HG03520 (cell line): ENCODE data around the gene RAB3B.
"Not testable (repeated sequence)": the region's sequence is repeated elsewhere in the genome, so short reads cannot be mapped to it uniquely, and the experiment has no call there.

Experiments
- ATAC-seq: cut with Tn5 transposase; IDR thresholded peaks from one replicate; pipeline ENCODE4 v1.9.1; 2021; ENCODE audit warnings: mild to moderate bottlenecking, moderate library complexity; ENCODE audit not compliant: unreplicated experiment

The RAB3B gene

GRCh38 chr1:51989582-51990477, 670 bp downstream of the RAB3B start:
- no peak for ATAC-seq

DNA sequence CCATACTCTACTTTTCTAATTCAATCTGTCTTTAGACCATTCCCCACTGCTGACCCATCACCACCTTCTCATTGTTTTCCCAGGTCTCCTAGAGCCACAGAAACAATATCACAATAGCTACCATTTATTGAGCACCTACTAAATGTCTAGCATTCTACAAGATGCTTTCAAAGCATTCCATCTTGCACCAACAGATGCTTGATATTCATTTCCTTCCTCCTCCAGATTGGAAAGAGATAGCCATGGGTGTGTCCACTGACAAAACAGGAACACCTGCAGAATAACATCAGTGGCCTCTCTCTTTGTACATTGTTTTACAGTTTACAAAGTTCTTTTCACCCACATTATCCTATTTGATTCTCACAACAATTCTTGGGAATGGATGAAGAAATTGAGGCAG, 2.2 kb downstream of the RAB3B start:
- ATAC-seq: no peak

DNA sequence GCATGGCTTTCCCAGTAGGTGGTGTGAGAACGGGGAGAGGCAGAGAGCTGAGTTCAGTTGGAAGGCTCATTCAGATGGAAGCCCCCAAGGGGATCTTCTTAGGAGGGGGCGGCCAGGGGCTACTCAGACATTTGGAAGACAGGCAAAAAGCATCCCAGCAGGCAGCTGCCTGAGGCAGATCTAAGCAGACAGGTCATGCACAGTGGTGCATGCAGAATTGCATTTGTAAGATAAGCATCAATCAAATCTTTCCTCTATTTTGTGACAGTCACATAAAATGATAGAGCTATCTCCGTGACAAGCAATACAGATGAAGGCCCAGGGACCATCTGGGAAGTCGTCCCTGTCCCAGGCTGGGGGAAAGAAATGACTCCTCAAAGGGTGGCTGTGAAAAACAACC, 3.8 kb downstream of the RAB3B start:
- ATAC-seq: no peak

- ATAC-seq: no peak
Observed at GRCh38 chr1:51982161-51982560, 8.3 kb downstream of the RAB3B start.

DNA sequence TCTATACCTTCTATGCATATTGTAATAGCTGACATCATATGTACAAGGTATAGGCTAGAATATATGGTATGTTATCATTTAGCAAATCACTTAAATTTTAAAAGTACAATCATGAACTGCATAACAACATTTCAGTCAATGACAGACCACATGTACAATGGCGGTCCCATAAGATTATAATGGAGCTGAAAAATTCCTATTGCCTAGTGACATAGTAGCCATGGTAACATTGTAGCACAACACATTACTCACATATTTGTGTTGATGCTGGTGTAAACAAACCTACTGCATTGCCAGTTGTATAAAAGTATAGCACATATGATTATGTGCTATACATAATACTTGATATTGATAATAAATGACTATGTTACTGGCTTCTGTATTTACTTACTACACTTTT, 8.9 kb downstream of the RAB3B start:
- ATAC-seq: no peak

- no peak for ATAC-seq
Observed at GRCh38 chr1:51978099-51978498, 12.4 kb downstream of the RAB3B start.

- no peak for ATAC-seq
Observed at GRCh38 chr1:51976846-51977602, 13.5 kb downstream of the RAB3B start.

DNA sequence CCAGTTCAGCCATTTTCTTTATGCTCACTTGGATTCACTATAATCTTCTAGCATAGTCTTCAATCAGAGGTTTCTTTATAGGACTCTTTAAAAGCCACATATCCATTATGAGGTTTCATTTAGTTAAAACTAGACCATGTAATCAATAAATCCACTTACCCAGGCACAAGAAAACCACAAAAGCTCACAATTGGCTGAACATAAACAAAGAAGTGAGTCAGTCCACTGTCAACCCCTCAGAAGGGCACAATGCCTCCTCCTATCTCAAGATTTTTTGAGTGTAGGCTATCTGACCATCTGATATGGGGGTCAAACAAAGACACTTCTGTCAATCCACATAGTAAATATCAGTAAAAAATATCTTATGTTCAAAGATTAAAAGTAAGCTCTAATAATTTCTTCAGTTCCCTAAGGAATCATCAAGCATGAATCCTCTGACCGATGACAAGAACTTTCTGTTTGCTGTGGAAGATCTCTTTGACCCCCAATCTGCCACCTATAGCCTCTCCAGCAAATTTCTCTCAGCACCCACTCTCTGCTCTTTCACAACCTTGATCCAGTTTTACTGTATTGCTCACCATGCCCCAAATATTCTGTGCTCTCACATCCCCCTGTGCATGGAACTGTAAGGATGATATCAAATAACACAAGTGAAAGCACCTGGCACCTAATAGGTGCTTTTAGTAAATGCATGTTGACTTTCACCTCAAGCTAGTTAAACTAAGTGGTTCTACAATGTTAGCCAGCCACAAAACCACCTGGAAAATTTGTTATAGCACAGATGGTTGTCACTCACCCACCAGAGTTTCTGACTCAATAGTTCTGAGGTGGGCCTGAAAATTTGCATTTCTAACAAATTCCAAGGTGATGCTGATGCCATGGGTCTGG, 16.7 kb downstream of the RAB3B start:
- ATAC-seq: no peak

DNA sequence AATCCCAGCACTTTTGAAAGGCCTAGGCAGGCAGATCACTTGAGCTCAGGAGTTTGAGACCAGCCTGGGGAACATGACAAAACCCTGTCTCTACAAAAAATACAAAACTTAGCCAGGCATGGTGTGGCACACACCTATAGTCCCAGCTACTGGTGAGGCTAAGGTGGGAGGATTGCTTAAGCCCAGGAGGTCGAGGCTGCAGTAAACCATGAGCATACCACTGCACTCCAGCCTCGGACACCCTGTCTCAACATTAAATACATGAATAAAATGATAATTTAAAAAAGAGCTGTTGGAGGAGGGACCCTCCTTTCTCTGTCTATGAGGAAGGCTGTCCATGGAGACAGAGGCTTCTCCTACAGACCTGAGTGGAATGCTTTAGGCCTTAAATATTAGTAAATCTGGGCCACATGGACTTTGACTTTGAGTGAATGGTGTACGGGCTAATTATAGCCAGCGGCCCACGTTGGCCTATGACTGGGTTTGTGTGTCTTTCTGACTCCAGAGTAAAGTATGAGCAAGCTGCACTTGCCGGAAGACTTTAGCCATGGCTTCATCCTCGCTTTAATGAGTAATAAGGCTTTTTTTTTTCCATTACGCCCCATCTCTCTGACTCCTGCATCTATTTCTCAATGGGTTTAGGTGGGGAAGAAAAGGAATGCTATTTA, 21.3 kb downstream of the RAB3B start:
- ATAC-seq: no peak

DNA sequence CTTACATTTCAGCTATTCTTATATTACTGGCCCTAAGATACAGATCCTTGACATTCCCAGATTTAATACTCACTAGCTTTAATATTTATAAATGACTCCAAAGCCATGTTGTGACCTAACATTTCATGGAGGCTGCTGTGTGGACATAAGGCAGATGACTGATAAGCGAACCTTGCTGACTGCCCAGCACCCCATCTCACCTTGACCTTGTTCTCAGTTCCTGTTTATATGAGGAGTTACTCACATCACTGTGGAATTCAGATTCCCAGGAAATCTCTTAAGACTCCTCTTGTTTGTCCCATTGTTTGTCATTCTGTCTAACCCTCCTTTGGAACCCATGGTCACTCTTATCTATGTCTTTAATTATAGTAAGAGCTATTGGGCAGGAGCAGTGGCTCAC, 21.9 kb downstream of the RAB3B start:
- ATAC-seq: no peak

DNA sequence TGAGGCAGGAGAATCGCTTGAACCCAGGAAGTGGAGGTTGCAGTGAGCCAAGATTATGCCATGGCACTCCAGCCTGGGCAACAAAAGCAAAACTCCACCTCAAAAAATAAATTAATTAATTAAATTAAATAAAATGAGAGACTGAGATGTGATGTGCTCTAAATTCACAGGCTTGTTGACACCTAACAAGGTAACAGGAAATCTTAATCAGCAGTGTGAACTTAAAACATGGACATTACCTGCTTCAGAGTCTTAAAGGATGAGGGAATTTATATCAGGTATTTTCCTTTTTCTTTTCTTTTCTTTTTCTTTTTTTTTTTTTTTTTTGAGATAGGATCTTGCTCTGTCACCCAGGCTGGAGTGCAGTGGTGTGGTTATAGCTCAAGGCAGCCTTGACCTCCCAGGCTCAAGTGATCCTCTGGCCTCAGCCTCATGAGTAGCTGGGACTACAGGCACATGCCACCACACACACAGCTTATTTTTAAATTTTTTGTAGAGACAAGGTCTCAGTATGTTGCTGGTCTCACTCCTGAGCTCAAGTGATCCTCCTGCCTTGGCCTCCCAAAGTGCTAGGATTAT, 23.2 kb downstream of the RAB3B start:
- ATAC-seq: not testable (repeated sequence)

- no peak for ATAC-seq
Observed at GRCh38 chr1:51966559-51966958, 23.9 kb downstream of the RAB3B start.

DNA sequence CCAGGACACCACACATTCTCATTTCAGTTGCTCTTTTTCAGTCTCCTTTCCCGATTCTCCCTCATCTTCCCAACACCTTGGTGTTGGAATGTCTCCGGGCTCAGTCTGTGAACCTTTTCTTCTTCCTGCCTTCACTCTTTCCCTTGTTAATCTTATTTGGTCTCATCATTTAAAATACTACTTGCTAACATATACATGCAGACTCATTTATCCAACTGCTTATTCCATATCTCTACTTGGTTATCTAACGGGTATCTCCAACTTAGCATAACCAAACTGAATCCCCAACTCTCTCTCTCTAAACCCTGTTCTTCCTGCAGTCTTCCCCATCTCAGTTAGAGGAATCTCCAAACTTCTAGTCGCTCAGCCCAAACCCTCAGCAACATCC, 26.2 kb downstream of the RAB3B start:
- no peak for ATAC-seq

GRCh38 chr1:51963592-51964308, 26.8 kb downstream of the RAB3B start:
- no peak for ATAC-seq

GRCh38 chr1:51962486-51963356, 27.8 kb downstream of the RAB3B start:
- ATAC-seq: no peak

GRCh38 chr1:51961954-51962353, 28.5 kb downstream of the RAB3B start:
- ATAC-seq: no peak

- ATAC-seq: no peak
Observed at GRCh38 chr1:51961231-51961630, 29.3 kb downstream of the RAB3B start.

- ATAC-seq: no peak
Observed at GRCh38 chr1:51960262-51960661, 30.2 kb downstream of the RAB3B start.

GRCh38 chr1:51958824-51959223, 31.7 kb downstream of the RAB3B start:
- no peak for ATAC-seq
